ENCODE data around the gene HS3ST3A1.

DNA sequence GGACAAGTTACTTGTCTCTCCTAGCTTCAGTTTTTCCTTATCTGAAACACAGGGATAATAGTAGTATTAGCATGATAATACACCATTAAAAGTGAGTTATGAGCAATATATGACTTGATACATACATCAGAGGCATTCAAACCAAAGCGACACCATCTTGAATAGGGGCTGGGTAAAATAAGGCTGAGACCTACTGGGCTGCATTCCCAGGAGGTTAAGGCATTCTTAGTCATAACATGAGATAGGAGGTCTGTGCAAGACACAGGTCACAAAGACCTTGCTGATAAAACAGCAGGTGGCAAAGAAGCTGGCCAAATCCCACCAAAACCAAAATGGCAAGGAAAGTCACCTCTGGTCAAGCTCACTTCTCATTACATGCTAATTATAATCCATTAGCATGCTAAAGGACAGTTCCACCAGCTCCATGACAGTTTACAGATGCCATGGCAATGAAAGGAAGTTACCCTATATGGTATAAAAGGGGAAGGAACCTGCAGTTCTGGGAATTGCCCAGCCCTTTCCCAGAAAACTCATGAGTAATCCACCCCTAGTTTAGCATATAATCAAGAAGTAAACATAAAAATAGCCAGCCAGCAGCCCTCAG, 37.2 kb upstream of the HS3ST3A1 start:
- TF ChIP-seq, protein P1, sequence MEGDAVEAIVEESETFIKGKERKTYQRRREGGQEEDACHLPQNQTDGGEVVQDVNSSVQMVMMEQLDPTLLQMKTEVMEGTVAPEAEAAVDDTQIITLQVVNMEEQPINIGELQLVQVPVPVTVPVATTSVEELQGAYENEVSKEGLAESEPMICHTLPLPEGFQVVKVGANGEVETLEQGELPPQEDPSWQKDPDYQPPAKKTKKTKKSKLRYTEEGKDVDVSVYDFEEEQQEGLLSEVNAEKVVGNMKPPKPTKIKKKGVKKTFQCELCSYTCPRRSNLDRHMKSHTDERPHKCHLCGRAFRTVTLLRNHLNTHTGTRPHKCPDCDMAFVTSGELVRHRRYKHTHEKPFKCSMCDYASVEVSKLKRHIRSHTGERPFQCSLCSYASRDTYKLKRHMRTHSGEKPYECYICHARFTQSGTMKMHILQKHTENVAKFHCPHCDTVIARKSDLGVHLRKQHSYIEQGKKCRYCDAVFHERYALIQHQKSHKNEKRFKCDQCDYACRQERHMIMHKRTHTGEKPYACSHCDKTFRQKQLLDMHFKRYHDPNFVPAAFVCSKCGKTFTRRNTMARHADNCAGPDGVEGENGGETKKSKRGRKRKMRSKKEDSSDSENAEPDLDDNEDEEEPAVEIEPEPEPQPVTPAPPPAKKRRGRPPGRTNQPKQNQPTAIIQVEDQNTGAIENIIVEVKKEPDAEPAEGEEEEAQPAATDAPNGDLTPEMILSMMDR (IDR thresholded peaks at IDR 0.05): no peak
- TF ChIP-seq POLR2A (IDR thresholded peaks at IDR 0.05): no peak
